ENCODE data around the gene FASN. TPM values are rescaled to one million over a fixed set of nuclear protein-coding genes. Genes with fewer than 3 reads are reported as not detected.

Gene FASN
- total RNA-seq, 1 experiment from 2014 or later = 956 TPM

DNA sequence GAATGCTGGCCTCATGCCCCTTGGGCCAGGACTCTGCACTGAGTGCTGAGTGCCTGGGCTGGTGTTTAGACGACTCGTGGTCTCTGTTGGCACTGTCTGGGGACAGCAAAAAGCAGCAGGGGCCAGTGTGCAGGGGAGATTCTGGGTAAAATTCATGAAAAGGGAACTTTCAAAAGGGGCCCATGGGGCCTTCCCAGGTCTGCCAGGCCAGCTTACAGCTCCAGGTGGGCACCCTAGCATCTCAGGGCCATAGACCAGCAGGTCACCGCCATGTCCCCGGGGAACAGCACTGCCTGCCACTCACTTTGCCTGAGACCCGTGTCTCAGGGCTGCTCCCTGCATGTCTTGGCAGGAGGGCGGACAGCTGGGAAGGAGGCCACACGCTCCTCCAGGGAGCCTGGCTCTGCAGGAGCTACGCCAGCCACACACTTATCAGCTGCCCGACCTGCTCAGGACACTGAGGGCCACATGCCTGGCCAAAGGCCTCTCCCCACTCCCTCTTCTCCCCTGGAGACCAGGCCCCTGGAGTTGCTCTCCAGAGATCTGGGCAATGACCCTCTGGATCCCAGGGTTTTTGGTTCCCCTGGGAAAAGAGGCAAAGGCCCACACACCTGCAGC lies 8.8 kb upstream of the FASN start:
- in situ Hi-C loops (cut with HindIII; ENCODE audit: low pct_unique_long_range_greater_than_20kb, low sequenced_read_pairs) = no loop called here
- intact Hi-C loops (cut with micrococcal nuclease; ENCODE audit: unreplicated experiment) = loop anchor here (10.0 kb wide), 1 partner anchor 128 kb away; no protein-coding TSS in a partner anchor
- TF ChIP-seq TCF7L2 (IDR thresholded peaks at IDR 0.05; ENCODE audit: low read depth, low read length) (no peak), POLR2AphosphoS5 (IDR thresholded peaks at IDR 0.05; ENCODE audit: low read depth, low read length) (no peak), SIN3A (IDR thresholded peaks at IDR 0.05; ENCODE audit: borderline replicate concordance, insufficient read depth, low read depth, low read length) (no peak)
- TF ChIP-seq, protein P1, sequence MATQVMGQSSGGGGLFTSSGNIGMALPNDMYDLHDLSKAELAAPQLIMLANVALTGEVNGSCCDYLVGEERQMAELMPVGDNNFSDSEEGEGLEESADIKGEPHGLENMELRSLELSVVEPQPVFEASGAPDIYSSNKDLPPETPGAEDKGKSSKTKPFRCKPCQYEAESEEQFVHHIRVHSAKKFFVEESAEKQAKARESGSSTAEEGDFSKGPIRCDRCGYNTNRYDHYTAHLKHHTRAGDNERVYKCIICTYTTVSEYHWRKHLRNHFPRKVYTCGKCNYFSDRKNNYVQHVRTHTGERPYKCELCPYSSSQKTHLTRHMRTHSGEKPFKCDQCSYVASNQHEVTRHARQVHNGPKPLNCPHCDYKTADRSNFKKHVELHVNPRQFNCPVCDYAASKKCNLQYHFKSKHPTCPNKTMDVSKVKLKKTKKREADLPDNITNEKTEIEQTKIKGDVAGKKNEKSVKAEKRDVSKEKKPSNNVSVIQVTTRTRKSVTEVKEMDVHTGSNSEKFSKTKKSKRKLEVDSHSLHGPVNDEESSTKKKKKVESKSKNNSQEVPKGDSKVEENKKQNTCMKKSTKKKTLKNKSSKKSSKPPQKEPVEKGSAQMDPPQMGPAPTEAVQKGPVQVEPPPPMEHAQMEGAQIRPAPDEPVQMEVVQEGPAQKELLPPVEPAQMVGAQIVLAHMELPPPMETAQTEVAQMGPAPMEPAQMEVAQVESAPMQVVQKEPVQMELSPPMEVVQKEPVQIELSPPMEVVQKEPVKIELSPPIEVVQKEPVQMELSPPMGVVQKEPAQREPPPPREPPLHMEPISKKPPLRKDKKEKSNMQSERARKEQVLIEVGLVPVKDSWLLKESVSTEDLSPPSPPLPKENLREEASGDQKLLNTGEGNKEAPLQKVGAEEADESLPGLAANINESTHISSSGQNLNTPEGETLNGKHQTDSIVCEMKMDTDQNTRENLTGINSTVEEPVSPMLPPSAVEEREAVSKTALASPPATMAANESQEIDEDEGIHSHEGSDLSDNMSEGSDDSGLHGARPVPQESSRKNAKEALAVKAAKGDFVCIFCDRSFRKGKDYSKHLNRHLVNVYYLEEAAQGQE (IDR thresholded peaks at IDR 0.05; ENCODE audit: insufficient read depth in 1 of 2, low read depth in 2 of 2, low read length in 1 of 2) = no peak
- TF ChIP-seq, protein P2, sequence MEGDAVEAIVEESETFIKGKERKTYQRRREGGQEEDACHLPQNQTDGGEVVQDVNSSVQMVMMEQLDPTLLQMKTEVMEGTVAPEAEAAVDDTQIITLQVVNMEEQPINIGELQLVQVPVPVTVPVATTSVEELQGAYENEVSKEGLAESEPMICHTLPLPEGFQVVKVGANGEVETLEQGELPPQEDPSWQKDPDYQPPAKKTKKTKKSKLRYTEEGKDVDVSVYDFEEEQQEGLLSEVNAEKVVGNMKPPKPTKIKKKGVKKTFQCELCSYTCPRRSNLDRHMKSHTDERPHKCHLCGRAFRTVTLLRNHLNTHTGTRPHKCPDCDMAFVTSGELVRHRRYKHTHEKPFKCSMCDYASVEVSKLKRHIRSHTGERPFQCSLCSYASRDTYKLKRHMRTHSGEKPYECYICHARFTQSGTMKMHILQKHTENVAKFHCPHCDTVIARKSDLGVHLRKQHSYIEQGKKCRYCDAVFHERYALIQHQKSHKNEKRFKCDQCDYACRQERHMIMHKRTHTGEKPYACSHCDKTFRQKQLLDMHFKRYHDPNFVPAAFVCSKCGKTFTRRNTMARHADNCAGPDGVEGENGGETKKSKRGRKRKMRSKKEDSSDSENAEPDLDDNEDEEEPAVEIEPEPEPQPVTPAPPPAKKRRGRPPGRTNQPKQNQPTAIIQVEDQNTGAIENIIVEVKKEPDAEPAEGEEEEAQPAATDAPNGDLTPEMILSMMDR (IDR thresholded peaks at IDR 0.05) = no peak
- Histone ChIP-seq H3K27ac (ENCODE audit: low read length) (peak overlapping the region; percentile 97), H3K9me3 (ENCODE audit: control insufficient read depth, insufficient read depth, low read depth, low read length) (no peaks in the 10 kb centered on the region), H3K36me3 (ENCODE audit: control insufficient read depth, insufficient read depth, low read length) (no peaks in the 10 kb centered on the region), H3K4me1 (ENCODE audit: control insufficient read depth, insufficient read depth, low read length) (peaks cover 62% of the 10 kb centered on the region), H3K4me3 (ENCODE audit: low read depth in 2 of 2, low read length in 2 of 2) (peak overlapping the region in 1 of 2 experiments; percentile 24; a peak in 2 of 4 replicates), H3K27me3 (ENCODE audit: control insufficient read depth, insufficient read depth, low read length) (no peaks in the 10 kb centered on the region)
- CTCF ChIA-PET = interaction anchor here (0.8 to 1.4 kb wide), 3 partner anchors 47 to 100 kb away, joined by 3 to 9 read pairs (median 5); no protein-coding TSS in a partner anchor
- BruUV-seq (replicated peaks) = no TSS peak
- POLR2A ChIA-PET = interaction anchor here (0.7 kb wide), 1 partner anchor 76 kb away, joined by 3 read pairs; no protein-coding TSS in a partner anchor
- DNase-seq (ENCODE audit: low read depth, low spot score) = no peak
- ATAC-seq = peak; percentile 1; the same call in 1 of the 2 replicates

DNA sequence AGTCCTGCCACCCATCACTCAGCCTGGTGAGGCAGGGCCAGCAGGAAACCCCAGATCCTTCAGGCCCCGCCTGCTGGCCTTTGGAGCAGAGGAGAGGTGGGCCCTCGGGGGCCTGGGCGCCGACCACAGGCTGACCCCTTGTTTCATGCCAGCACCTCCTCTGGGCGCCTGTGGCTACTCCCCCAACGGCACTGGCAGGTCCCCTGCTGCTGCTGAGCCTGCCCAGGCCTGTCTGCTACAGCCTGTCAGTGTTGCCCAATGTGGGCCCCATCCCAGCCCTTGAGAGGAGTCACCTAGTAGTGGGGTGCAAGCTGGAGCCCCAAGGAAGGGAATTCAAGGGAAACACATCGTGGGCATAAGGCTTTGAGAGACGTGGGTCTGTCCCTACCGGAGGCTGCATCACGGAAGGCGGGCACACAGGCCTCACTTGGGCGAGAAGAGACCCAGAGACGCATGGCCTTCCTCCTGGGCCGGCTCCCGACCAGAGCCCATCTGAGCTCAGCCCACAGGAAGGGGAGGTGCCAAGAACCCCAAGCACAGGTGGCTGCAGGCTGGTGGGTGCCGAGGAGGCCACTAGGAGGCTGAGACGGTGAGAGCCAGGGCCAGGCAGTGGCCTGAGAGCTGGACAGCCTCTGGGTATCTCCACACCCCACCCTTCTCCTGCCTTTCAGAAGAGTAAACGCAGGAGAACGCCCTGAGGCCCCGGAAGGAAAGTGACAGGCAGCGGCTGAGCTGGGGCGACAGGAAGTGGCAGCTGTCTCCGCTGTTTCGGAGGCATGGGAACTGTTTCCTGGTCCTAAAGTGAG lies 8.0 kb upstream of the FASN start:
- in situ Hi-C loops (cut with HindIII; ENCODE audit: low pct_unique_long_range_greater_than_20kb, low sequenced_read_pairs) = no loop called here

More for the DNA sequence above, 8.0 kb upstream of the FASN start:
- intact Hi-C loops (cut with micrococcal nuclease; ENCODE audit: unreplicated experiment) = loop anchor here (10.0 kb wide), 1 partner anchor 129 kb away; no protein-coding TSS in a partner anchor
- no TSS peak for BruUV-seq (replicated peaks)
- no peak for TF ChIP-seq TCF7L2 (IDR thresholded peaks at IDR 0.05; ENCODE audit: low read depth, low read length)
- TF ChIP-seq, protein P2 (IDR thresholded peaks at IDR 0.05) = peak; percentile 61
- TF ChIP-seq, protein P1 (IDR thresholded peaks at IDR 0.05; ENCODE audit: insufficient read depth in 1 of 2, low read depth in 2 of 2, low read length in 1 of 2) = peak in 1 of 2 experiments; percentile 16; a peak in 1 of 4 replicates
- TF ChIP-seq SIN3A (IDR thresholded peaks at IDR 0.05; ENCODE audit: borderline replicate concordance, insufficient read depth, low read depth, low read length) = no peak
- peak; percentile 54 for TF ChIP-seq POLR2AphosphoS5 (IDR thresholded peaks at IDR 0.05; ENCODE audit: low read depth, low read length)
- CTCF ChIA-PET = interaction anchor here (0.6 to 1.4 kb wide), 4 partner anchors 48 to 100 kb away, joined by 3 to 9 read pairs (median 4); no protein-coding TSS in a partner anchor
- H3K27me3 ChIP-seq (ENCODE audit: control insufficient read depth, insufficient read depth, low read length) = no peaks in the 10 kb centered on the region
- no peaks in the 10 kb centered on the region for H3K36me3 ChIP-seq (ENCODE audit: control insufficient read depth, insufficient read depth, low read length)
- DNase-seq (ENCODE audit: low read depth, low spot score) (no peak), ATAC-seq (peak; percentile 70)
- H3K9me3 ChIP-seq (ENCODE audit: control insufficient read depth, insufficient read depth, low read depth, low read length) = no peaks in the 10 kb centered on the region
- H3K27ac ChIP-seq (ENCODE audit: low read length) = peak overlapping the region; percentile 97
- peak overlapping the region in 1 of 2 experiments; percentile 24; a peak in 2 of 4 replicates for H3K4me3 ChIP-seq (ENCODE audit: low read depth in 2 of 2, low read length in 2 of 2)
- H3K4me1 ChIP-seq (ENCODE audit: control insufficient read depth, insufficient read depth, low read length) = peaks cover 69% of the 10 kb centered on the region
- POLR2A ChIA-PET = interaction anchor here (0.6 to 0.7 kb wide), 2 partner anchors 8 to 76 kb away, joined by 3 to 6 read pairs; partner anchors contain the start of gene FASN

All from Panc1 (cell line).